Measurements from ENCODE around the gene DTX1.

Gene DTX1

DNA sequence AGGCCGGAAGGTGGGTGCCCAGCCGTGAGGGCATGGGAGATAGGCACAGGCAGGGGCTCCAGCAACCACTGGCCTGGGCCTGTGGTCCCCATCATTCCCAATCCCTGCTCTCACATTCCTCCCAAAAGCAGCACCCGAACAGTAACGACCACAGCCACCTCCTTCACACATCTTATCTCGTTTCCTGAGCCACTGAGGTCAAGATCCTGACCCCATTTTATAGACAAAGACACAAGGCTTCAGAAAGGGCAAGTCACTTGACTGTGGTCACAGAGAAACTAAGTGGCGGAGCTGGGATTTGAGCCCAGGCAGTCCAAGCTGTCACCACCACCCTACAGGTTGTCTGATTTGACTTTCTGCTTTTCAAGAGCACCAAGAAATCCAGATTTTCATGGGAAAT, 38.9 kb downstream of the DTX1 start:
- no peak for DNase-seq (ENCODE audit: low read depth)

DNA sequence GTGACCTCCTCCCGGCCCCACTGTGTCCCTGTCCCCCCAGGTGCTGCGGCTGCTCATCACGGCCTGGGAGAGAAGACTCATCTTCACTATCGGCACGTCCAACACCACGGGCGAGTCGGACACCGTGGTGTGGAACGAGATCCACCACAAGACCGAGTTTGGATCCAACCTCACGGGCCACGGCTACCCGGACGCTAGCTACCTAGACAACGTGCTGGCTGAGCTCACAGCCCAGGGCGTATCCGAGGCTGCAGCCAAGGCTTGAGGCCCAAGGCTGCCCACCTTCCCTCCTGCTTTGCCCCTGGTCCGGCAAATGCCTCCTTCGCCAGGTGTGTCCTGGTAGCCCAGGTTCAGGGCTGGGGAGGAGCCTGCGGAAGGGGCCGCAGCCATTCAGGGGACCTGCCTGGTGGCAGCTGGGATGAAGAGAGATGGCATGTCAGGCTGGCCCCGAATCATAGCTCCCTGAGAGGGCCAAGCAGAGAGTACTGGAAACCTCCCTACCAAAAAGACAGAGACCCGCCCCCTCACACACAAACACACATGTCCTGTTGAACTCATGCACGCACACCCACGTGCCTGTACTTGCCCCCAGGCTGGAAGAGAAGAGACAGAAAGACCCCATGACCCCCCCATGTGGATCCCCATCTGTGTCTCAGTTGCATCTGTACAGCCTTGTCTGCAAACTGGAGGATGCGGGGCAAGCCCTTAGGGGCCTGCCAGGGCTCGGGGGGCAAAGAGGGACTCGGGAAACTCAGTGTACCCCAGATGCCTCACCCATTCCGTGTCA, 40.3 kb downstream of the DTX1 start:
- DNase-seq (ENCODE audit: low read depth): no peak

DNA sequence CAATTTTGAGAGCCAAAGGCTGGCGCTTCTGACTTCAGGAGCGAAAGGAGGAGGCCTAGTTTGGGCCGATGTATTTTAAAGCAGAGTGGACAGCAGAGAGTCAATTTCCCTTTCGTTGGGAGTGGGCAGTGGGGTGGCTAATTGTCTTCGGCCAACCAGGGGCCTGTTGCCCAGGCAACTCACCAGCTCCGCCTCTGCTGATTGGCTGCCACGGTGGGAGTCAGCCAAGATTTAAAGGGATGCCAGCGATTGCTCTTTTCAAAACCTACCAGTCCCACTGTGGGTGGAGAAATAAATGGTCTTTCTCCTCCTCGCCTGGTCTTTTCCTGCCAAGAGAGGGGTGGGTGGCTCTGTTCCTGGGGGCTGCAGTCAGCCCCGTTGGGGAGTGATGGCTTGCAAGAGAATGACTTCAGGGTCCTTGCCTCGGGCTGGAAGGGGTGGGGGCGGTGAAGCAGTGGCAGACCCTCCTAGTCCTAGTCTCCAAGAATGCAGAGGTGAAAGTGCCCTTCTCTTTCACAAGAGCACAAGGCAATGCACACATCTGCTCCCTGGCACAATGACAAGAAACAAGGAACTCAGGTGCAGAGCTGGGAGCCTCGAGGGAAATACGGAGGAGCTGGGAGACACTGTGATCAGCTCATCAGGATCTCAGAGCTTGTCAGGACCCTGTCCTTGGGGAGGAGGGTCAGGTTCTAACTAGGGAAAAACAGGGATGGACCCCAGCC, 41.3 kb downstream of the DTX1 start:
- no peak for DNase-seq (ENCODE audit: low read depth)

DNA sequence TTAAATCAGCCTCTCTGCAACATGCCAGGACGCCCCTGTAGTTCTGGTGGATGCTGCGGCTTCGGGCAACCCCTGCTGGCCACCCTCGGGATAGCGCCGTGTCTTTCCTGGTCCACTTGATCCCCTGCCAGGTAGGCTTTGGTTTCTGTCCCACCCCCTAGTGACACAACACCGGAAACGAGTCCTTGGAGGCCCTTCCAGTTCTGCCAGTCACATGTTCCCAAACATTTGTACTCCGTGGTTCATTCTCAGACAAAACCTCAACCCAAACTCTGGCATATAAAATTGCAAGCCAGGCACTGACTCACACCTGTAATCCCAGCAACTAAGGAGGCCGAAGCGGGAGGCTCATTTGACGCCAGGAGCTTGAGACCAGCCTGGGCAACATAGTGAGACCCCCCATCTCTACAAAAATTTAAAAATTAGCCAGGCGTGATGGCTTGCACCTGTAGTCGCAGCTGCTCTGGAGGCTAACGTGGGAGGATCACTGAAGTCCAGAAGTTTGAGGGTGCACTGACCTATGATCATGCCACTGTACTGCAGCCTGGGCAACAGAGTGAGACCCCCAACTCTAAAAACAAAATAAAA, 42.0 kb downstream of the DTX1 start:
- peak; percentile 51 for DNase-seq (ENCODE audit: low read depth)

DNA sequence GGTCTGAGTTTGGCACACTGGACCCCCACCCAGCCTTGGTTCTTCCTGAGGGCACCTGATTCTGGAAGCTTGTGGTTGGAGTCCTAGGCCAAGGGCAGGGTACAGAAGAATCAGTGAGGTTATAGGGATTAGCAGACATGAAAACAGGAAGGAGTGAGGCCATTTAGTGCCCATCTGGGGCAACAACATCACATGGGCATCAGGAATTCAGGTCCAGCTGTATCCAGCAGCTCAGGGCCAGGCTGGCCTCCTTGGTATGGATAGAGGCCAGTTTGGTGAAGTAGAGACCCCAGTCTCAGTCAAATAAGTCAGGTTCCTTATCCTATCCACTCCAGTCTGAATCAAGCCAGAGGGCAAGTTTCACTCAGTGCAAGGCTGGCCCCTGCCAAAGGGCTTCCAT, 42.8 kb downstream of the DTX1 start:
- no peak for DNase-seq (ENCODE audit: low read depth)

DNA sequence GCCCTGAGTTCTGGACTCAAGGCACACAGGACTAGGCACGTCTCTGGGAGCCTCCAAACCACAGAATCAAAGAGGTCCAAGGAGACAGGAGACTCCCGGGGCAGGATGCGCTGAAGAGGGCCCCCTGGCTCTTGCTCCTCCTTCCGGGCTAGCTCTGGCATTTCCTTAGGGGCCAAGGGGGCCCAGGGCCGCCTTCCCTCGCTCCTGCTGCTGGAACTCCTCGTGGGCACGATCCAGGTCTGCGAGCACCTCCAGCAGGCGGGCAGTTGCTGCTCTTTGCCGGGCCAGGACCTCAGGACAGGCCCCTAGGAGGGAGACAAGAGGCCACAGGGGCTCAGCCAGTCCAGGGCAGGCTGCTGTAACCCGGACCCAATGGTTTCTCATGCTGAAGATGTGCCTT, 43.2 kb downstream of the DTX1 start:
- no peak for DNase-seq (ENCODE audit: low read depth)

DNA sequence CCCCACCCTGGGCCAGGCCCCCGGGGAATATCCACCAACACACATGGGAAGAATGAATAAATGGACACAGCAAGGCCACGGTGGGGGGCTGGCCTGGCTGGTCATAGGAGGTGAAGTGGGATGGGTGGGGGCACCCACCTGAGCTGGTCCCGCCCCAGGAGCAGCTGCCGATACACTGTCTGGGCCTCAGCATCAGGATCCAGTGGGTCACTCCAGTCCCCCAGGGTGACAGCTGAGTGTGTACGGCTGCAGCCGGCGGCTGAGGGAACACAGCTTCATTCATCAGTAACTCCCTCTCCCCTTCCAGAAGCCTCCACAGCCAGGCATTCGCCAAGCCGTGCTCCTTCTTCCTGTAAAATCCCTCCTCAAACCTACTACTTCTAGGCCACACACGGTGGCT, 45.2 kb downstream of the DTX1 start:
- DNase-seq (ENCODE audit: low read depth): no peak

DNA sequence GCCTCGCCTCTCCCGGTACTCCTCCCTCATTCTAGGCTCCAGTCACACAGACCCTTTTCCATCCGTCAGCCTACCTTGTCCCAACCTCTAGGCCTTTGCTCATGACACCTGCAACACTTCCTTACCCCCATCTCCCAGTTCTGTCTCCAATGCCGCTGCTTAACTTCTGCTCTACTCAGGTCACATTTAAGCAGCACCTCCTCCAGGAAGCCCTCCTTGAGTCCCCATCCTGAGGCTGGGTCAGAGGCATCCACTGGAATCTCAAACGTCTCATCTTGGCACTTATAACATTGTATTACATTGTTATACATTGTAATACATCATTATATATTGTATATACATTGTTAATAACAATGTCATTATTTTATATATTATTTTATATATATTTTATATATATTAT, 46.3 kb downstream of the DTX1 start:
- no peak for DNase-seq (ENCODE audit: low read depth)

DNA sequence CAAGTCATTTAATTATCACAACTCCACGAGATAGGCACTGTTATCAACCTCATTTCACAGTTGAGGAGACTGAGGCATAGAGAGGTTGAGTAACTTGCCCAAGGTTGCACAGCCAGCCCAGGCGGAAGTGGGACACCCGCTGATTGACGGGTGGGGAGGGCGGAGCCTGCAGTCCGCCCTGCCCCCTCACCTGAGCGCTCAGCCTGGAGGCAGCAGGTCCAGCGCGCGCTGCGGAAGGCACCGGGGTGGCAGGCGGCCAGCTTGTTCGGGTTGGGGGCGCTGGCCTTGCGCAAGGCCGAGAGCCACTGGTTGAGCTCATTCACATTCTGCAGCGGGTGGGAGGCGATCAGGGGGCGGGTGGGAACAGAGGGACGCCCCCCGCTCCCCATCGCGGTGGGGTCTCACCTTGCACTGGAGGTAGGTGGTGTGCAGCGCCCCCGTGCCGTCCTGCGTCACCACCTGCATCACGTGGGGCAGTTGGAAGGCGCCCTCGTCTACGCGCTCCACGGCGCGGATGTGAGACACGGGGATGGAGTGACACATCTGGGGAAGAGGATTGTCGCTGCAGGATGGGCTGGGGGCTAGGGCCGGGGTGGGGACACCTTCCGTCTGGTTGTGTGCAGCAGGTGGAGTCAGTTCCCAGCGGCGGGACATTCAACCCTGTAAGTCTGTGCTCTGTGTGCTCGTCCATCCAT, 47.4 kb downstream of the DTX1 start:
- no peak for DNase-seq (ENCODE audit: low read depth)

DNA sequence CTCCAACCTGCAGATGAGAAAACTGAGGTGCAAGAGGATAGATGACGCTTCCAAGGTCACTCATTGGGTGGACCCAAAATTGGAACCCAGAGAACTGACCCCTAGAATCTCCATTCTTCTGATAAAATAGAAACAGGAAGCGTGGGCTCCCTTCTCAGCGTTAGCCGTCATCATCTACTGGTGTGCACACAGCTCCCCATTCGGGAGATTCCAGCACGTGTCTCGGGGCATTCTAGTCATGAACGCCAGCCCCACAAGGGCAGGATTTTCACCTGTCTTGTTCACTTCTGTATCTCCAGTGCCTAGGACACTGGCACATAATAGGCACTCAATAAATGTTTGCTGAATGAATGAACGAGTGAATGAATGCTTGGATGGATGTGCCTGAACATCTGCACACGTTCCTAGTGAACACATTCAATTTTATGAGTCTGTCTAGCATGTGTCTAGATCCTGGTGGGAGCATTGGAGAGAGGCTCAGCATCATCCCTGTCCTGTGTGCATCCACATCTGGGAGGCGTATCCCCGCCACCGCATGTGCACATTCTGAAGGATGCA, 48.5 kb downstream of the DTX1 start:
- DNase-seq (ENCODE audit: low read depth): no peak

DNA sequence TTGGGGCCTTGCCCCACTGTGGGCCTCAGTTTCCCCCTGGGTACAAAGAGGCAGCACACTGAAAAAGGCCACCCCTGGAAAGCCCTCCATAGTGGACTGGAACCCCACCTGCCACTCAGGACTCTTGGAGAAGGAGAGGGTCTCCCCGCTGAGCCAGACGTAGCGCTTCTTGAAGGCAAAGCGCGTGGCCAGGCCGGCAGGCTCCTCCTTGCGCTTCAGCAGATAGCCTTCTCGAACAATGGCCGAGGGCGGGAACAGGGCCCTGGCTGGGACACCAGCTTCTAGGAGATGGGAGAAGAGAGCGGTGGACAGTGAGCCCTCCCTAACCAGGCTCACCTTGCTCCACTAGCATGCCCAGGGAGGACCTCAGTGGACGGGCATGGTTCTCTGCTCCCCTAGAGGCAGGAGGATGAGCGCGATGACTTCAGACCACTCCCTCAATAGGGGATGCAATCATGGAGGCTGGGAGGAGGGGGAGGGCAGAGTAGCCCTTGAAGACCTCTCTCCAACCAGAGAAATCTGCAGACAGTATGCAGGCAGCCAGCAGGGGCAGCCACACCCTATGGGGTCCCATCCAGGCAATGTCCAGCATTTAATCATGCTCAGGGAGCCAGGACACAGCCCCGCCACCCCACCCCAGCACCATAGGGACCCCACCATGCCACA, 49.2 kb downstream of the DTX1 start:
- no peak for DNase-seq (ENCODE audit: low read depth)

DNA sequence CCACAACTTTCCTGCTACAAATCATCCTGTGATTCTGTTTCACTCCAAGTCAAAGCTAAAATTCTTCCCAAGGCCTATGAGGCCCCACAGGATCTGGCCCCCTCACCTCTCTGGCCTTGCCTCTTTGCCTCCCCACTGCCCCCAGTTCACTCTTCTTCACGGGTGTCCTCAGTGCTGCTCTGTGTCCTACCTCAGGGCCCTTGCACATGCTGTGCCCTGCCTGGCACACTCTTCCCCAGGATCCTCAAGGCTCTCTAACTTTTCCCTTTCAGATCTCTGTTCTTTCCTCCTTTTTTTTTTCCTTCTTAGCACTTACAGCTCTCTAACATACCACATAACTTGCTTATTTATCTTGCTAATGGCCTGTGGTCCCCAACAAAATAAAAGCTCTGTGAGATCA, 49.8 kb downstream of the DTX1 start:
- DNase-seq (ENCODE audit: low read depth): no peak

DNA sequence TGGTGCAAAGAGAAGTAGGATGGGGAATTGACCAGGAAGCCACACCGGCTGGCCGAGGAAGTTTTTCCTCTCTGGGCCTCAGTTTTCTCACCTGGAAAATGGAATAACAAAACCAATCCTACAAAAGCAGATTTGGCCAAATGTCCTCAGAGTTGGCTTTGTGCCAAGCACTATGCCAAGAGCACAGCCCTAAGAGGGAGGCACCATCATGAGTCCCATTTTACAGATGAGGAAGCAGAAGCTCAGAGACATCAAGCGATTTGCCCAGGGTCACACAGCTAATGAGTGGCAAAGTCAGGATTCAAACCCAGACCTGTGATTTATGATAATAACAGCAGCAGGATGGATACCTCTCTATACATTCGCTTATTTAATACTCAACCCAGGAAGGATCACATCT, 51.8 kb downstream of the DTX1 start:
- no peak for DNase-seq (ENCODE audit: low read depth)

DNA sequence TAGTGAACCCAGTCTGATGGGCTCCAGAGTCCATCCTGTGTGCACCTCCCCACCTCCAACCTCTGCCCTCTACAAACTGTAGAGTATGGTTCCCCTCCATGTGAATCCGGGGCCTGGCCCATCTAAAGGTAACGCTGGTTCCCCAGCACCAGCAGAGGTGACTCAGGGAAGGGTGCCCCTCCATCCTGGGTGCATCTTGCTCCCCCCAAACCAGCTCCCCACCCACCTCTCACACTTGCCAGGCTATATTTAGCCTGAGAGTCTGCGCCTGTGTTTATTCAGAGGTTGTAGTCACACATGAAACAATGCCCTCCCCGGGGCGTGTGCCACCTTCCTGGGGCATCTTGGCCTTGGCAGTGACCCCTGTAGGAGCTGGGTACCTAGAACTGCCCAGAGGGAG, 52.8 kb downstream of the DTX1 start:
- no peak for DNase-seq (ENCODE audit: low read depth)

DNA sequence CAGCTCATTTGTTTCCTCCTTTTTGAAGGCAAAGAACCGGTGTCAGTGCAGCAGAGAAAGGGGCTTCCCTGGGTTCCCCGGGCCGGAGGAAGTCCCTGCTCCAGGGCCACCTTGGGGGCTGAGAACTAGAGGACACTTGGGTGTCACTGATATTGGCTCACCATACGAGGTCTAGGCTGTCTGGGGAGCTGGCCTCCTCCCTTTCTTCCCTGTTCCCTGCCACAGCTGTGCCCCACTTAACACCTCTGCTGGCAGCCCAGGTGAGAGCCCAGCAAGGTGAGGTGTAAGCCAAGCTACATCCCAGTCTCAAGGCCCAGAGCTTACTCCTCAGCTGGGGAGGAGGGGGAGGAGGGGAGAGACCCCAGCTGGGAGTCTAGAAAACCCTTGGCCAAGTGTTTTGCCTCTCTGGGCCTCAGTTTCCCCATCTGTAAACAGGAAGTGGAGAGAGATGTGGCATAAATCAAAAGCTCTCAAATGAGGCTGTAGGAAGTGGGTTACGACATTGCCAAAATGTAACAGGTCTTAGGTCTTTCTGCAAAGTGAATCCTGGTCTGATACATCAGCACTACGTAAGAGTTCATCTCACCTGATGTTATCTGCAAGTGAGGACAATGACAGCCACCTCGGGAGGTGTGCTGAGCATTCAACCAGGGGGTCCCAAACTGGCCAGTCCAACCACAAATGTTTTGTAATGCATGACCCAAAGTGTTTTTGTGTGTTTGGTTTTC, 53.5 kb downstream of the DTX1 start:
- no peak for DNase-seq (ENCODE audit: low read depth)

DNA sequence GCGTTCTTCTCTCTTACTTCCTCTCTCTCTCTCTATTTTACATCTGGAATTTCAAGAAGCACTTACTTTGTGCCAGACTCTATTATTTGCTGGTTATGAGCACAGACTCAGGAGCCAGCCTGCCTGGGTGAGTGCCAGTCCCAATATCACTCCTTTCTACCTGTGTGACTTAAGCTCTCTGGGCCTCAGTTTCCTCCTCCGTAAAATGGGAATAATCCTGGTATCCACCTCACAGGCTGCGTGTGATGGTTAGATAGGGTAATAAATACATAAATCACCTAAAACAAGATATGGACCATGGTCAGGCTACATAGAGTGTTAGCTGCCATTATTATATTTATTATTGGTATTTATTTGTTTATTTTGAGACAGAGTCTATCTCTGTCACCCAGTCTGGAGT, 54.7 kb downstream of the DTX1 start:
- no peak for DNase-seq (ENCODE audit: low read depth)

DNA sequence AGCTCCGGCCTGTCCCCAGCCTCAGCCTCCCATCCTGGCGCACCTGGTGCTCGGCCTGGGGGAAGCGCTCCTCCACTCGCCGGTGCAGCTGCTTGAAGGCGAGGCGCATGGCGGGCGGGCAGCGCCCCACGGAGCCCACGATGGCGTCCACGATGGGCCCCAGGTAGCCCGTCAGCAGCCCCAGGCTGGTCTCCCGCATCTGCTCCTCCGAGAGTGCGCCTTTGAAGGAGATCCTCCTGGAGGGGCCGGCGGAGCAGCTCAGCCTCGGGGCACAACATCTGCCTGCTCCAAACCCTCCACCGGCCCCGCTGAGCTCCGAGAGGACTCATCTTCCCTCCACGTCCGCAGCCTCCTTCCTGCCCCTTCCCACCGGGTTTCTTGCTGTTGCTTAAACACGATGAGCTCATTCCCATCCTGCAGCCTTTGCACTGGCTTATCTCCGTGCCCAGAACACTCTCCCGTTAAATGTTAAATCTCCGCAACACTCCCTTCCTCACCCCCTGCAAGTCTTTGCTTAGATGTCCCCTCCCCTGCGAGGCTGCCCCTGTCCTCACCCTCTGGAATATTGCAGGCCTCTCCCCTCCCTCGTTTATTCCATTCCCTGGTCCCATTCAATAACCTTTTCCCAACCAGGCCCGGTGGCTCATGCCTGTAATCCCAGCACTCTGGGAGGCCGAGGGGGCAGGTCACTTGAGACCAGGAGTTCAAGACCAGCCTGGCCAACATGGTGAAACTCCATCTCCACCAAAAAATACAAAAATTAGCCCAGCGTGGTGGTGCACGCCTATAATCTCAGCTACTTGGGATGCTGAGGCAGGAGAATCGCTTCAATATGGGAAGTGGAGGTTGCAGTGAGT, 55.7 kb downstream of the DTX1 start:
- DNase-seq (ENCODE audit: low read depth): no peak

DNA sequence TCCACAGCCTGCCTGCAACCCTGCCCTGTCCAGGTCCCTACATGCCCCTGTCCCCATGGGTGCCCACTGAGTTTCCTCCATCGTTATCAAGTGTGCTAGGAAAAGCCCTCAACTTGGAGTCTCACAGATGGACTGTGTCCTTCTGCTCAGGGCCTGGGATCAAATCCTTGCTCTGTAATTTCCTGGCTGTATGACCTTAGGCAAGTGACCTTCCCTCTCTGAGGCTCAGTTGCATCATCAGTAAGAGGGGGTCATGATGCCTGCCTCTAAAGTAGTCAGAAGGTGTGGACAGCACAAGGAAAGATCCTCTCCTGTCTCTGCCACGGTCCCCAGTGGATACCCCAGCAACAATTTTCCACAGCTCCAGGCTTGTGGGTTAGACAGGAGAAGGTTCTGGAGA, 56.9 kb downstream of the DTX1 start:
- DNase-seq (ENCODE audit: low read depth): no peak

DNA sequence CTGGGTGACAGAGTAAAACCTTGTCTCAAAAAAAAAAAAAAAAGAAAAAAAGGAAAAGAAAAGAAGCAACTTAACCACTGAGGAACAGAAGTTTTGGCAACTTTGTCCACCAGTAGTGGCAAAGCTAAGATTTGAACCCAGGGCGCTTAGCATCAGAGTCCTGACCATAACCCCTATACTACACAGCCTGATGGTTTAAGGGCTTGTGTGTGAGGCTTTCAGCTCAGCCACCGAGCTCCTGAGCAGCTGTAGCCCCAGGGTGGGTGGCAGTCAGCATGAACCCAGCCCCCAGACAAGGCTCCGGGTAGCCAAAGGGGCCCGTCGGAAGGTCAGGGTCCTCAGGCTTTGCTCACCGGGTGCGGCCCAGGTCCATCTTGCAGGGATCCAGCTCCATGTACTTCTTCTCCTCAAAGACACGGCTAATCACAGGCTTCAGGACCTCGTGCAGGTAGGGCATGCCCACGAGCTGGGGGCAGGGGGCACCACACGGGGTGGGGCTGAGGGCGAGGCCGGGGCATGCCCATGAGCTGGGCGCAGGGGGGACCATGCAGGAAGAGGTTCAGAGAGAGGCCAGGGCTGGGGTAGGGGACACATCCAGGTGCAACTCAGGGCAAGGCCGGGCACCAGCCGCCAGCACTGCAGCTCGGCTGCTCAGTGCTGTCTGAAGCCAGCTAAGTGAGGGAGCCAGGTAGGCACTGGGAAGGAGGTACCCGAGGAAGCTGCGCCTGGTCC, 58.1 kb downstream of the DTX1 start:
- DNase-seq (ENCODE audit: low read depth): no peak
